HFF-Myc (cell line): Measurements from ENCODE around the gene CYBA.

ENCODE experiments used
- DNase-seq: peaks from one replicate; pipeline ENCODE4 v3.0.0-alpha.2; 2011; ENCODE audit warnings: low read depth; ENCODE audit errors: extremely low read depth
- H3K4me3 ChIP-seq: replicated peaks from 2 replicates; pipeline ENCODE4 v1.5.1; 2011; ENCODE audit warnings: low read depth, mild to moderate bottlenecking, control low read depth, low read length
- TF ChIP-seq, protein P1 (sequence below): IDR thresholded peaks from 2 replicates; pipeline ENCODE4 v1.5.1; 2012; ENCODE audit warnings: mild to moderate bottlenecking, low read depth, low read length, control low read depth; ENCODE audit errors: missing control alignments

Gene CYBA

DNA sequence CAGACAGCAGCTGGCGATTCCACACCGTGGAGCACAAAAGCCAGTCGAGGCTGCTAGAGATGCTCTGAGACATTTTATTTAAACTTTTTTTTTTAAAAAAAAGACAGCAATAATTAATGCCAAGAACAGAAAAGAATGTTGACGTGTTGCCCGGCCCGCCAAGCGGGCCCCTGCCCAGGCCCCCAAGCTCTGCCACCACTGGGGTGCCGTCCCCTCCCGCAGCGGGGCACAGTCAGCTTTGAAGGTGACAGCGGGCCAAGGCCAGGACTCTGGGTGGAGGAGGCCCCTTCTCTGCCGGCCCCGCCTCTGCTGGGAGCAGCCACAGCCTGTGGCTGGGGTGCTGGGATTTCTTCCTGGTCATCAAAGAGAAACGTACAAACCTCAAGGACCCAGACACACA, 45.6 kb upstream of the CYBA start:
- TF ChIP-seq, protein P1, sequence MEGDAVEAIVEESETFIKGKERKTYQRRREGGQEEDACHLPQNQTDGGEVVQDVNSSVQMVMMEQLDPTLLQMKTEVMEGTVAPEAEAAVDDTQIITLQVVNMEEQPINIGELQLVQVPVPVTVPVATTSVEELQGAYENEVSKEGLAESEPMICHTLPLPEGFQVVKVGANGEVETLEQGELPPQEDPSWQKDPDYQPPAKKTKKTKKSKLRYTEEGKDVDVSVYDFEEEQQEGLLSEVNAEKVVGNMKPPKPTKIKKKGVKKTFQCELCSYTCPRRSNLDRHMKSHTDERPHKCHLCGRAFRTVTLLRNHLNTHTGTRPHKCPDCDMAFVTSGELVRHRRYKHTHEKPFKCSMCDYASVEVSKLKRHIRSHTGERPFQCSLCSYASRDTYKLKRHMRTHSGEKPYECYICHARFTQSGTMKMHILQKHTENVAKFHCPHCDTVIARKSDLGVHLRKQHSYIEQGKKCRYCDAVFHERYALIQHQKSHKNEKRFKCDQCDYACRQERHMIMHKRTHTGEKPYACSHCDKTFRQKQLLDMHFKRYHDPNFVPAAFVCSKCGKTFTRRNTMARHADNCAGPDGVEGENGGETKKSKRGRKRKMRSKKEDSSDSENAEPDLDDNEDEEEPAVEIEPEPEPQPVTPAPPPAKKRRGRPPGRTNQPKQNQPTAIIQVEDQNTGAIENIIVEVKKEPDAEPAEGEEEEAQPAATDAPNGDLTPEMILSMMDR: no peak
- DNase-seq: no peak
- no peak overlapping the region for H3K4me3 ChIP-seq

DNA sequence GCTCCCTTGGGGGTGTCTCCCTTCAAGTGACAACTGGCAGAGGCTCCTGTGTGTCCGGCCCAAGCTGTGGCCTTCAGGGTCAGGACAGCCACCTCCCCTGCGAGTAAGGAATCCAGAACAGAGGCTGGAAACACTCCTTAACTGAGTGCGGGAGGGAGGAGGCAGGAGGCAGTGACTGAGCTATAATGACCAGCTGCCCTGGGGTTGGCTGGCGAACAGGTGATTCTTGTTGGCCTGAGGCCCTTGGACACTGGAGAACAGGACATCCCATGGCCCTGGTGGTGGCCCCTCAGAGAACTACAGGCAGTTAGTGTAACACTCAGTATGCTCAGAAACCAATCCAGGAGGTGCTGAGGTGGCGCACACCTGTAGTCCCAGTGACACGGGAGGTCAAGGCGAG, 44.9 kb upstream of the CYBA start:
- no peak overlapping the region for H3K4me3 ChIP-seq
- TF ChIP-seq, protein P1: no peak
- DNase-seq: no peak

DNA sequence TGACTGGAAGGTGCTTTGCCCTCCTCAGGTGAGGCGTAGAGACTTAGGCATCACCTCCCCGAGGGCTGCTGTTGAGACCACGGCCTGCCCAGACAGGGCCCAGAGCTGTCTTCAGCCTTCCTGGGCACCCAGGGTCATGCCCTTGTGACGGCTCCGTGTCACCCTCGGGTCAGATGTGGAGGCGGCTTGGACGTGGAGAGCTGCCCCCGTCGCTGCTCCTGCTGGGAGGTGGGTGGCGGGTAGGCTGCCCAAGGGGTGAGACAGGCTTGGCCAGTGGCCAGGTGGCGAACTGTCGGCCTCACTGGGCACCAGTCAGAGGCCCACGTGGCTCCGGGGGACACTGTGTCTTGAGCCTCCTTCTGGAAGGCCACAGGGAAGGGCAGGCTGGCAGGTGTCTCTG, 44.4 kb upstream of the CYBA start:
- TF ChIP-seq, protein P1: no peak
- no peak overlapping the region for H3K4me3 ChIP-seq
- DNase-seq: no peak

DNA sequence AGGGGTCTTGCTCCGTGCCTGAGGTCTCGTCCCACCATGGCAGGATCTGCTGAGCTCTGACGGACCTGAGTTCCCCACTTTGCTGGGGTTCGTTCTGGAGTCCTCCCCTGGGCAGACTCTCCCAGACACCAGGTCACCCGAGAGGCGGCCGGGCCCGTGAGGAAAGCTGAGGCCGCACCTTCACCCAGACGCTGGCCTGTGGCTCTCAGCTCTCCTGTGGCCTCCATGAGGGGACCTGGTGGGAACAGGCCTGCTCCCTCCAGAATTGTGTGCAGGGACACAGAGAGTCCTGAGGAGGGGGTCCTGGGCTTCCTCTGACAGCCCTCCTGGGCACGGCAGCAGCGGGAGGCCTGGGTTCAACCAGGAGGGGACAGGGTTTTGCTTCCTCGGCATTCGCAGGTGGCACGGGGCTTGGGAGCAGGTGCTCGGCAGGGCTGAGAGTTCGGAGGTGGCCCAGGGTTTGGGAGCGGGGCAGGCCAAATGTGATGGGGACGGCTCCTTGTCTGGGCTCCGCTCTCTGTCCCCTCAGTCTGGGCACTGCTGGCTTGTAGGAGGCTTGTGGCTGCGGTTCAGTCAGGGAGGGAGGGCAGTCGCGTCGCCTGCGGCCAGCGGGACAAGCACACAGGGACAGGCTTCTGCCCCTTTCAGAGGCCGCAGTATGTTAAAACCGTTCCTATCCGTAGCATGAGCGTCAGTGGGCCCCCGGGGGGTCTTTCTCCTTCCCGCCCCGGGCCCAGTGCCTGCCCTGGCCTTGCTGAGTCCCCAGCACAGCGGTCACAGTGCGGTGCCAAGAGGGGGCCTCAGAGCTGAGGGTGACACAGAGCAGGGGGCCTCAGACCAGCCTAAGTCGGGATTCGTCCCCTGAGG, 43.6 kb upstream of the CYBA start:
- H3K4me3 ChIP-seq: no peak overlapping the region
- no peak for DNase-seq
- TF ChIP-seq, protein P1: no peak

DNA sequence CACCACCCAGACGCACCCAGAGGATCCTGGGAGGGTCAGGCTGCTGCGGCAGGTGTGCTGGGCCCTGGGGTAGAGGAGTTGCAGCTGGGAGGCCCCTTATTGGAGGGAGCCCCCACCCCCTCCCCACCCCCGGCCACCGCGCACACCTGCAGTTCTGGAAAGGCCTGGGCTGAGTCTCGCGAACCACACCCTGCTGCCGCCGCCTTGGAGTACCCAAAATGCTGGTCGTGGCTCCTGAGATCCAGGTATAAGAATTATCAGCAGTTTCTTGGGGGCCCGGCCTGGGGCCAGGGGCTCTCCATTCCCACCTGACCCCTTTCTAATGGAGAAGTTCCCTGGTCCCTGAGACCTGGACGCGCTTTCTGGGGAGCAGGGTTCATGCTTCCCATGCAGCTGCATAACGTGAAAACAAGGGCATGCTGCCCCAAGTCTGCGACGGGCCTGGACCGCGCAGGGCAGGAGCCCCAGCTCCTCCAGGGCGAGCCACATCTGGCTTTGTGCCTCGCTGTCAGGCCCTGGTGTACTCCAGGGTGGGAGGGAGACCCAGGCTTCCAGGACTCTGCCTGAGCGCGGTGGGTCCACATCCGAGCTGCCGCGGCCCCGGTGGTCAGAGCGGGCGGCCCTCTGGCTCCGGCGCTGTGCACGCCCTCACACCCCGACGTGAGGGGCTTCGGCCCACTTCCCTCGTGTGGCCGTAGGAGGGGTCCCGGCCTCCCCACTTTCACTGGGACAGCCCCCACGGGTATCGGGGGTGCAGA, 42.7 kb upstream of the CYBA start:
- no peak for DNase-seq
- no peak overlapping the region for H3K4me3 ChIP-seq
- TF ChIP-seq, protein P1: no peak

DNA sequence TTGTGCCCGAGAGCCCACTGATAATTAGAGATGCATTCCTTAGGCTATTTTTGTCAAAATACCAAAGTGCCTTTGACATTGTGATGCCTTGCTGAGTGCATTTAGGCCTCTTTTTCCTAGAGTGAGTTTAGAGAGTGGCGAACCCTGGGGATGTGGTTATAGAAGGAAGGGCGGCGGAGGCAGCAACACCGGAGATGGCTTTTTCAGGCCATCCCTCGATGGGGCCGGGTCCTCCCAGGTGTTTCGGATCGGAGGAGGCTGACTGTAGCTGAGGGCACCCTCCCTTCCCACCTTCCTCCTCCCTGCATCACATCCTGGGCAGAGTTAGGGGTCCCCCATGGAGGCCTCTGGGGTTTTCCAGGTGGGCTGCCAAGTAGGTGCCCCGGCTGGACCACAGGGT, 42.0 kb upstream of the CYBA start:
- H3K4me3 ChIP-seq: no peak overlapping the region
- TF ChIP-seq, protein P1: no peak
- no peak for DNase-seq
